GM12892 (cell line): Measurements from ENCODE around the gene ISOC2.

Source experiments
- POLR2AphosphoS5 ChIP-seq: IDR thresholded peaks from 2 replicates; pipeline ENCODE4 v1.6.1; 2011; ENCODE audit warnings: low read depth, low read length, control low read depth
- TAF1 ChIP-seq: IDR thresholded peaks from 2 replicates; pipeline ENCODE4 v1.6.1; 2011; ENCODE audit warnings: low read depth, mild to moderate bottlenecking, control low read depth, low read length, borderline replicate concordance

DNA sequence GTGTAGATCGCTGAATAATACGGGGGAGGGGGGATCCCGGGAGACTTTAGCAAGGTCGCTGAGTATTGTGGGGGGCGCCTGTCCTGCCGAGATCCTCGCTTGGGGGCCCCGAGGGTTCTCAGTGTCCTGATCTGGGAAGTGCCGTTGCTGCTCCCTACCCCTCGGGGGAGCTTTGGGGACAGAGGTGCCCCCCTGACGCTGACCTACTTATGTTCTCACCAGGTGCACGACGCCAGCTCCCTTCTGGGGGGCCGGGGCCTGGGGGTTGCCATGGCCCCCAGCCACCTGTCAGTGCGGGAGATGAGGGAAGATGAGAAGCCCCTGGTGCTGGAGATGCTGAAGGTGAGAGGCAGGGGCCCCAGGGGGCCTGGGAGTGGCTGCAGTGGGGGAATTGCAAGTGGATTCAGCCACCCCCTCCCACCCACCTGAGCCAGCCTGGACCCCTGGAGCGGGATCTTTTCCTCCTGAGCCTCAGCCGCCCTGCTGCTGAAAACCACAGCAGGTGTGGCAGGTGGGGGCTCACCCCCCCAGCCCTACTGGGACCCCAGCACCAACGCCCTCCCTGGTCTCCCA, 24.1 kb upstream of the ISOC2 start:
- no peak for TF ChIP-seq POLR2AphosphoS5
- TF ChIP-seq TAF1 = no peak
